ENCODE results near the gene RANGAP1.

The RANGAP1 gene, protein sequence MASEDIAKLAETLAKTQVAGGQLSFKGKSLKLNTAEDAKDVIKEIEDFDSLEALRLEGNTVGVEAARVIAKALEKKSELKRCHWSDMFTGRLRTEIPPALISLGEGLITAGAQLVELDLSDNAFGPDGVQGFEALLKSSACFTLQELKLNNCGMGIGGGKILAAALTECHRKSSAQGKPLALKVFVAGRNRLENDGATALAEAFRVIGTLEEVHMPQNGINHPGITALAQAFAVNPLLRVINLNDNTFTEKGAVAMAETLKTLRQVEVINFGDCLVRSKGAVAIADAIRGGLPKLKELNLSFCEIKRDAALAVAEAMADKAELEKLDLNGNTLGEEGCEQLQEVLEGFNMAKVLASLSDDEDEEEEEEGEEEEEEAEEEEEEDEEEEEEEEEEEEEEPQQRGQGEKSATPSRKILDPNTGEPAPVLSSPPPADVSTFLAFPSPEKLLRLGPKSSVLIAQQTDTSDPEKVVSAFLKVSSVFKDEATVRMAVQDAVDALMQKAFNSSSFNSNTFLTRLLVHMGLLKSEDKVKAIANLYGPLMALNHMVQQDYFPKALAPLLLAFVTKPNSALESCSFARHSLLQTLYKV

DNA sequence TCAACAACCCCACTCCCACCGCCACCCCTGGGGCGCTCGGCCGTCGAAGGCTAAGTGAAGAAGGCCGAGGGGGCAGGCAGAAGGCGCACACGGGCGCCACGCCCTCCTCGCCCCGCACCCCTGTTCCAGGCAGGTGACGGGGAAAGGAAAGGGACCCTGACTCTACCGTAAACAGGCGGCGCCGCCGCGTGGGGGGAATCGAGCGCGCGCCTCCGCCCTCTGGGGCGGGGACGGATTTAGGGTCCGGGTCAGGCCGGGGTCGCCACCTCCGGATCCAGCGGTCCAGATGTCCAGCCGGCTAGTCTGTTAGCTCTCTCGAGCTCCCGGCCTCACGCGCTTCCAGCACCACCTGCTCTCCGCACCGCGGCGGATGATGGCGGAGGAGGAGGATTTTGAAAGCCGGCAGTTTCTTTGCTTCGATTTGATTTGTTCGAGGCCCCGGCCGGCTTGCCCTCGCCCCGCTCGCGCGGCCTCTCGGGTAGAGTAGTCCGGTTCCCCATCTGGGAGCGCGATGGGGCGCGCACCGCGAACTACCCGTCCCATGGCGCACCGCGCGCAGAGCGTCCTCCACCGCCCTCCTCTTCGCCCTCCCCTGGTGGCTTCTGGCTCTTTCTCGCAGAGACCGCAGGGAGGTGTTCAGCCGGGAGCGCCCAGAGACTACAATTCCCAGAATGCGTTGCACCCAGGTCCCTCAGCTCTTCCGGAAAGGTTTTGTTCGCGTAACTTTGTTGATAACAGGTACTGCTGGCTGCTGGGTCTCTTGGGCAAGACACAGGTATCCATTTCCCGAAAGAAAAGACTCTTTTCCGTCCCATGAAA, at the start of gene RANGAP1:
Gene RANGAP1 (minus strand): TSS at position 368 of the 819 bp plus-strand sequence. CDS start 5,143 bp downstream, outside the sequence.
- DNase-seq: peak; percentile 77 to 99 (median 98)

DNA sequence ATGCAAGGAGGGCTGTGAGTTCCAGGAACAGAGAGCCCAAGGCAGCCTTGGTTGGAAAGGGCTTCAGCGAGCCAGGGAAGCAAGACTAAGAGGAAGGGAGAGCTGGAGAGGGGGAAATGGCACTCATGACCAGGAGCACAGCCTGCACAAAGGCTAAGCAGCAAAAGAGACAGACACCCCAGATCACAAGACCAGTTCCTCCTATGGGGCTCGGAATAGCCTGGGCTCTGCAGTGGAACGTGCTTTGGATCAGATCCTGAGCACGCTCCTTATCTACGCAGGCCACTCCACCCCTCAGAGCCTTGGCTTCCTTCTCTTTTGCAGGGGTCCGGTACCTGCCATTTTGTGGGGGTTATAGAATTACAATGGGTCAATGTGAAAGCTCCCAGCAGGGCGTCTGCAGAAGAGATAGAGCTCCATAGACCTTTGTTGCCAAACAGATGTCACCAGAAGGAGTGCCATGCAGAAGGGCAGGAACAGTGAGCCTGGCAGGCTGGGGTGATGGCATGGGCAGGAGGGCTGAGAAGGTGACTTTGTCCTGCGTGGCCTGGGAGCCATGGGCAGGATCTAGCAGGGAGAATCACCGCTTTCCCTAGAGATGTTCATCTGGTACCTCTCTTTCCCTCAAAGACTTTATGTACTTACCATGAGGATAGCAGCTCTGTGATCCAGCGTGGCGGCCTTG, 49.1 kb upstream of the RANGAP1 start:
- no peak for DNase-seq

DNA sequence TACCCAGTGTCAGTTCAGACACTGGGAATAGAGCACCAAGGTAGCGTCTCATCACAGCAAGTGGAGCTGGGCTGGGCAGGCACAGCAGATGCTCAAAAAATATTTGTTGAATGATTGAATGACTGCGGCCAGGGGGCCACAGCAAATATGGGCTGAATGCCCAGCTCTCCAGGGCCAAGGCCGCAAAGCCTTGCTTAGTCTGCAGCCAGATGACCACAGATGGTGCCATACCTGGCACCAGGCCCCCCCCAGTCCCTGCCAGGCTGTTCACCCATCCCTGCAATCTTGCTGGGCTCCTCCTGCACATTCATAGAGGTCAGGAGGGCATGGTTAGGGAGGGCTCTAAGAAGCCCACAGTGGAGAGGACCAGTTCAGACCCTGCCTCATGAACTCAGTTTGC, 48.2 kb upstream of the RANGAP1 start:
- no peak for DNase-seq

DNA sequence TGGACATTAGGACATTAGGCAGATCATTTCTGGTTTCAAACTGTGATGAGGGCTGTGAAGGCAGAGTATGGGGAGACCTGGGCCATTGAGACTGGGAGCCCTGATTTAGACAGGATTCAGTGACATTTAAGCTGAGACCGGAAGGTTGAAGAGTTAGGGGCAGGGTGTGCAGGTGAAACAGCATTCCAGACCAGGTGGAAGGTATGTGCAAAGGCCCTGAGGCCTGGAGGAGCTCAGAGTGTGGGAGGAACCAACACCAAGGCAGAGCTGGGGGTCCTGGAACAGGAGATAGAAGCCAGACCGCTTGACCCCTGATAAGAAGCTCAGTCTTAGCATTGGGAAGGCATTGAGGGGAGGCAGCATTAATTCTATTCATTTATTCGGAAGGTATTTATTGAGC, 47.8 kb upstream of the RANGAP1 start:
- DNase-seq: no peak

DNA sequence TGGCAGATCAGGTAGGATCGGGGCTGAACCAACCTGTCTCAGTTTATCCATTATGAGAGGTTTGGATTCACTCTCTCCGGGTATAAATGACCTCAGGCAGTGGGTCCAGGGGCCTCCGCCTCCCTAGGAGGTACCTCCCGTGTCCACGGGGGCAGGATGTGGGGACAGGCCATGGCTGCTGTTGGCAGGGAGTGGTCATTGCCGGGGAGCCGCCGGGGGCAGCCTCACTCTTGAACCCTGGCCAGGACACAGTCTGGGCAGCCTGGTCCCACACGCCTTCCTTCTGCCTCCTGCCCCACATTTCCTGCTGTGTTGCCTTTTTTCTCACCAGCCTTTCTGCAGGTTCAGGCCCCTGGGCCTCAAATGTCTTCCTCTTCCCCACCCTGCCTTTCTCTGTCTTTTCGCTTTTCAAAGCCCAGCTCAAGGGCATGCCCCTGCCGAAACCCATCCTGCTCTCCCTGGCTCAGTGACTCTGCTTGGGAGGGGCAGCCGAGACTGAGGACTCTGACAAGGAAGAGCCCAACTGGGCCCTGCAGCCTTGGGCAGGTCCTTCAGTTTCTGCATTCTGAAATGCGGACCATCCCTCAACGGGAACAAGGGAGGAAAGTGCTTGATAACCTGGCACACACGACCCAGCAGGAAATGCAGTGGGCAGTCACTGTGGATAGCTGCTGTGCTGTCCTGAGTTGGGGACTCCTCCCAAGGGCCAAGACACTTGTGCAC, 46.4 kb upstream of the RANGAP1 start:
- DNase-seq: no peak

DNA sequence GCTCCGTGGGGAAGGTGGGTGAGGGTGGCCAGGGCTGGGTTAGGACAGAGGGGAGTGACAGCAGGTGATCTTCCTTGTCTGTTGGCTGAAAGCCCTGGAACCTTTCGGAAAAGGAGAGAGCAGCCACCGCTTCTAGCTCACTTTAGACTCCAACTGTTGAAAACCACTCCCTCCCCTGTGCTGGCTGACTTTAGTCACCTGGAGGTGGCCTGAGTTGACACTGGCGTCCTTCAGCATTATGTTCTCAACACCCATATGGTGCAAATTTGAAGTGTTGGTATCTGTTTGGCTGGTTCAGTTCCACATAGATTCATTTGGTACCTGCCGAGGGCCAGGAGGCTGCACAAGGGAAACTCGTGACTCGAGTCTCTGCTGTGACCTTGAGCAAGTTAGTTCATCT, 44.2 kb upstream of the RANGAP1 start:
- DNase-seq: no peak

DNA sequence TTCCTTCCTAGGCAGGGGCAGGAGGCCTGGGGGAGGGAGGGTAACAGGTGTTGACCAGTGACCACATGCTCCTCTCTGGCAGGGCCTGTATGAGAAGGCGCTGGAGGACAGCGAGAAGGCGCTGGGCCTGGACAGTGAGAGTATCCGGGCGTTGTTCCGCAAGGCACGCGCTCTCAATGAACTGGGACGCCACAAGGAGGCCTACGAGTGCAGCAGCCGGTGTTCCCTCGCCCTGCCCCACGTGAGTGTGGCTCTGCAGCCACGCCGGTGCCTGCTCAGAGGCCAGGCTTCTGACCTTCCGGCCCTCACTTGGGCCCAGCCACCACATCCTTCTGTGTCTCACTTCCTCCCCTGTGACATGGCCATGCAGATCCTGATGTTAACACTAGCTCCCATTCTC, 41.1 kb upstream of the RANGAP1 start:
- DNase-seq: peak in 32 of 51 donors; percentile 10 to 72 (median 44)

DNA sequence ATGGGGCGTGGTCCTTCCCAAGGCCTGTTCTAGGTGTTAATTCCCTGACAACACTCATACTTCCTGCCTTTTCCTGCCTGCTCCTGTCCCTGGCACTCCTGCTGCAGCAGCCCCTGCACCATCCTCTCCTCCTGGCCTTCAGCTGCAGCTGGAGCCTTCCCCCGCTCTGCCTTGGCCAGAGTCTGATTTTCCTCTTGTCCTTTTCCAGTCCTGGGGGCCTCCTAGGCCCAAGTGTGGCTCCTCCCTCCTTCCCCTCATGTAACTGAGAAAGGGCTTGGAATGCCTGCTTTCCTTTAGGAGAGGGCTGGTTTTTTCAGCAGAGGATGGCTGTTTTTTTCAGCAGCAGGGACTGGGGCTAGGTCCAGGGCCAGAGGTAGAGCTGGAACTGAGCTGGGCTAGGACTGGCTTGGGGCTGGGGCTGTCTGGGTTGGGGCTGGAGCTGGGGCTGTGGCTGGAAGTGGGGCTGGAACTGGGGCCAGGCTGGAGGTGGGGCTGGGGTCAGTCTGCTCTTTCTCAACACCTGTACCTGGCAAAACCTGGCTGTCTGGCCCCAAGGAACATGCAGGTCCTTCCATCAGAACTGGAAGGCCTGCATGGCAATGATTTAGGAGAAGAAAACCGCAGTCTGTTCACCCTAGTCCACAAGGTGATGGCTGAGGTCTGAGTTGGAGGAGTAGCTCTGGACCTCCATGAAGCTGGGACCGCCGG, 39.0 kb upstream of the RANGAP1 start:
- no peak for DNase-seq

DNA sequence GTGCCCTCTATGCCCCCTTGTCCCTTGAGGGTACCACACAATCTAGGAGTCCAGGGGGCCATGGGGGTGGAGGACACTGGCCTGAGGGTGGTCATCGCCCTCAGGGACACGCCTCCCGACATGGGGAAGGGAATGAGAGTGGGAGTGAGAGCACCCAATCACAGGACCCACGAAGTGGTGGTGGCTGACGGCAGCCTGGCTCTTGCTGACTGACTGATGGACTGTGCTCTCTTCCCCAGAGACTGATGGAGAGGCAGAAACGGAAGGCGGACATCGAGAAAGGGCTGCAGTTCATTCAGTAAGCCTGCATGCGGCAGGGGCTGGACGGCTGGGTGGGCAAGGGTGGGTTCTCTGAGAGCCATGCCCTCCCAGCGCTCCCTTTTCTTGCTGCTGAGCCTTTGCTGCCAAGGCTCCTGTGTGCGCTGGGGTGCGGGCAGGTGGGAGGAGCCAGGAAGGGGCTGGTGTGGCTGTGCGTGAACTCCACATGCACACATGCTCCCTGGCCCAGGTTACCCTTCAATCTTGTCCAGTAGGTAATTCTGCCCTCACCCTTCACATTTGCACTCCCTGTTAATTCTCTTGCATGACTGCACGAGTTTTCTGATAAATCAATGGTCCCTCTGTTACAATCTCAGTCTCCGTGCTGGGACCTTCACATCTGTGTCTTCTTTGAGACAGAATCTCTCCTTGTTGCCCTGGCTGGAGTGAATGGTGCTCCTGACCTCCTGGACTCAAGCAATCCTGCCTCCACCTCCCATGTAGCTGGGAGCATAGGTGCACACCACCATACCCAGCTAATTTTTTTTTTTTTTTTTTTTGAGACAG, 34.6 kb upstream of the RANGAP1 start:
- no peak for DNase-seq

DNA sequence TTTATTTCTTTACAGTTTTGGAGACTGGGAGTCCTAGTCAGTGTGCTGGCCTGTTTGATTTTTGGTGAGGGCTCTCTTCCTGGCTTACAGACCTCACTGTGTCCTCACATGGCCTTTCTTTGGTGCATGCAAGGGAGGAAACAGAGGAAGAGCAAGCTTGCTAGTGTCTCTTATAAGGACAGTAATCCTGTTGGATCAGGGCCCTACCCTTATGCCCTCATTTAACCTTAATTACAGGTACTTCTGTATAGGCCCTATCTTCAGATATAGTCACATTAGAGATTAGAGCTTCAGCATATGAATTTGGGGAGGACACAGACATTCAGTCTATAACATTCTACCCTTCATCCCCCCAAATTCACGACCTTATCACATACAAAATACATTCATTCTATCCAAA, 29.6 kb upstream of the RANGAP1 start:
- no peak for DNase-seq

DNA sequence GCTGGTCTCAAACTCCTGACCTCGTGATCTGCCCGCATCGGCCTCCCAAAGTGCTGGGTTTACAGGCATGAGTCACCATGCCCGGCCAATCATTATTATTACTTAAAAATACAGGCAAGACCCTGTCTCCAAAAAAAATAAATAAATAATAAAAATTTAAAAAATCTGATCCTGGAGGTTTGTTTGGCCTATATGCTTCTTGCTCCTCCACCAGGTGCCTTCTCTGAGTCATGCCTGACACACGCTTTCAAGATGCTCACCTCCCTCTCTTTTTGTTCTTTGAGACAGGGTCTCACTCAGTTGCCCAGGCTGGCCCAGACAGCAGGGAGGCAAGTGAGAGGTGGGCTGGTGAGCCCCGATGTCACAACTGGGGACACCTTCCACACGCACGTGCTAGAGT, 28.8 kb upstream of the RANGAP1 start:
- DNase-seq: no peak

DNA sequence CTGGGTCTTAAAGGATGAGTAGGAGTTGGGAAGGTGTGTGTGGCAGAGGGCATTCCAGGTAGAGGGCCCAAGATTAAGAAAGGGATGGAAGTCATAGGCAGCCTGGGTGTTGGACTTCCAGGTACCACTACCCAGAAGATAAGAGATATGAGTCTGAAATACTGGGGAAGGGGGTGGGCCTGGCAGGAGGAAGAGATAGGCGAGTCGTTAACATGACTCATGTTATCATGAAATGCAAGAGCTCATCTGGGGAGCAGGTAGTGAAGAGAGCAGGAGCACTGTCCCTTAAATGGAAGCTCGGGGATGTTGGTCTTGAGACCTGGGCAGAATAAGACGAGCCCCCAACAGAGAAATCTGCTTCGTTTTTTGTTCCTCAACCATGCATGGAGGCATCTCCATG, 25.5 kb upstream of the RANGAP1 start:
- no peak for DNase-seq

DNA sequence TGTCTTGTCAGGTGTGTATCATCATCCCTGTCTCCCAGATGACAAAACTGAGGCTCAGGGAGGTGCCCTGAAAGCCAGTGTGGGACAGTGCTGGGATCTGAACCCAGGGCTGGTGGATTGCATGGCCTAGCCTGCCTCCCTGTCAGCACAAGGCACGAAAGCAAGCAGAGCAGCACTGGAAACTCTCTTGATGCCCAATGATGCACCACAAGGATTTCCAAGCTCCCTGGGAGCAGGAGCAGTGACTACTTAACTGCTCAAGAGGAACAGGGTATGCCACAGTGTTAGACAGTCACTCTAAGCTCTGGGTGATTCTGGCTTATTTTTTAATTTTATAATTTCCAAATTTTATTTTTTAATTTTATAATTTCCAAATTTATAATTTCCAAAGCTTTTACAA, 24.3 kb upstream of the RANGAP1 start:
- DNase-seq: no peak

DNA sequence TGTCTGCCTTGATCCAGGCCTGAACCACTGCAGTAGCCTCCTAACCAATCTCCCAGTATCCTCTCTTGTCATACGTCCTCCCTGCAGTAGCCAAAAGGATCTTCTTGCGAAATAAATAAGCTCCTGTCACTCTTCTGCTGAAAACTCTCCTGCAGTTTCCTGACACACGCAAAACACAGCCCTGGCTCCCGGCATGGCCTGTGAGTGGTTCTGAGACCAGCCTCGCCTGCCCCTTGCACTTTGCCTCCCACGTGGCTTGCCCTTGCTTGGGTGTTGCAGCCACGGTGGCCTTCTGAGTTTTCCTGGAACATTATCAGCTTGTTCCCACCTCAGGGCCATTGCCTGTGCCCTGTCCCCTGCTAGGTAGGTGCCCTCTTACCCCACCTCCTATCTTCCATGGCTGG, 22.6 kb upstream of the RANGAP1 start:
- DNase-seq: no peak

DNA sequence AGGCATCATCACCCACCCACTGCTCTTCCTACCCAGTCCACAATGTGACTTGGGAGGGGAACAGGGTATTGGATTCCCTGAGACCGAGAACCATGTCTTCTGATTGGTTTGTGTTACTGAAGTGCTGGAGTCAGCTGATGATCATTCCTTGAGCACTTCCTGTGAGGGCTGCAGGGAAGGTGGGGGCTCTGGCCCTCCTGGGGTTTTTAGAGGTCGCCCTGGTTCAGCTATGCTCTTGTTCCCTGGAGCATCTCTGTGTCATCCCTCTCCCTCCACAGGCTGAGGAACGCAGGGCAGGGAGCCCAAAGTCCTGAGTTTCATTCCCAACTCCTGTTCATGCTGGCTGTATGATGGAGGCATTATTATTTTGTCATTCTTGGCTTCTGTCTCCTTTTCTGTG, 22.1 kb upstream of the RANGAP1 start:
- peak in 2 of 51 donors; percentile 6 to 11 for DNase-seq

DNA sequence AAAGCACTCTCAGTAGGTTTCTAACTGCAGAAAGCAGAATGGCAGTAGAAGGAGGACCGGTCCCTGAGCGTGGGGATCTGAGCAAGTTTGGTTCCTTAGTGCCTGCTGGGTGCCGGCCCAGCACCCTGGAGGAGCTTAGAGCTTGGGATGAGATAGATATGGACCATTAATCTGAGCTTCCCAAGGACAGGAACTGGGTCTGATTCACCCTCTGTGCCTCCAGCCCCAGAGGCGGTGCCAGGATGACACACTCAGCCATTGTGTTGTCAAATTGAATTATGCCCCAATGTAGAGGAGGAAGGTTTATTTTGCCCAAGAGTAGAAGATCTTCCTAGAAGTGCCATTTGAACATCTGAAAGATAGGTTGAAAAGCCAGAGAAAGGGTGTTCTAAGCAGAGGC, 19.7 kb upstream of the RANGAP1 start:
- DNase-seq: peak in 6 of 51 donors; percentile 3 to 24 (median 13)

DNA sequence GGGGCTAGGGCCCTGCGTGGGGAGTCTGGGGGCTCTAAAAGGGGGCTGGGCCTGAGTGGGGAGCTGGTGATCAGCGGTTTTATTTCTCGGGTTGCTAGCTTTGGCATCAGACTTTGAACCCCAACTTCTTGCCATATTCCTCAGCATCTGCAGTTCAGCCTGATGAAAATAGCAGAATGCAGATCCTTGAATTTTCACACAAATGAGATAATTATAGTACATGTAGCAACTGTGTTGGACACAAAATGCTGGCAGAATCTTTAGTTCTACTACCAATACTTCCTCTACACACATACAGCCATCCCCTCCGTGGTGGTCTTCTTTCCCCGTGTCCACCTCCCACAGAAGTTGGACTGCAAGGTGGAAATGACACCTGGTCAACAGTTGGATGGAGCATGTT, 16.8 kb upstream of the RANGAP1 start:
- DNase-seq: no peak

DNA sequence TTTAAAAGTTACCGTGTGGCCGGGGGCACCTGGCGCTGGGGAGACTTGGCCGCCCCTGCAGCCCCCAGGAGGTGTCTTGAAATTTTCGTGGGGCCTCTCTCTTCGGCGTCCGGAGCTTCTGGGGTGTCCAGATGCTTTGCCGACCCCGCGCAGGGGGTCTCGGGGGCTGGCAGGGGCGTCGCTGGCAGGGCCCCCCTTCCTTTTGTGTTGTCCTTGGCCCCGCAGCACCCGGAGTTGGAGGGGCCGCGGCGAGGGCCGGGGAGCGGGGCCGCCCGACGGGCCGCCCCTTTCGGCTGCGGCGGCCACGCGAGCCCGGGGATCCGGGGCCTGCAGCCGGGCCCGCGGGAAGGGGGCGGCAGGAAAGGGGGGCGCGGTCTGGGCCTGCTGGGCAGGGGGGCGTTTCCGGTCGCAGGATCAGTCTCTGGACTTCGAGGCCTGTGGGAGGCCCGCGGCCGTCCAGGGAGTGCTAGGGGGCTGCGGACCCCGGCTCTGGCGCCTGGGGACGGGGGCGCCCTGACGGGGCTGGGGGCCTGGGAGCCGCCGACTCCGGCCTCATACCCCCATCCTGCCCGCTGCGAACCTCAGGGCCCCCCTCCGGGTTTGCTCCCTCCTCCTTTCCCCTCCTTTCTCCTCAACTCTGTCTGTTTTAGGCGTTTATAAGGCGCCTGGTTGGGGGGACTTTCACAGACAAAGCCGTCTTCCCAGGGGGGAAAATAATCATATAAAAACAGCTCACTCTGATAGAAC, 16.2 kb upstream of the RANGAP1 start:
- peak in 10 of 51 donors; percentile 11 to 35 (median 22) for DNase-seq

All from hypothalamus (tissue), 51 donors.